NCI-H2107 (cell line): ENCODE measurements around the gene IGFBP2.

ENCODE experiments used
- DNase-seq: peaks from one replicate; lab custom pipeline; 2025; lab: John Stamatoyannopoulos, UW

IGFBP2 gene

GRCh38 chr2:216661639-216662375, 28.6 kb downstream of the IGFBP2 start:
- no peak for DNase-seq

- no peak for DNase-seq
Measured at GRCh38 chr2:216663106-216663505, 29.9 kb downstream of the IGFBP2 start.

GRCh38 chr2:216663846-216664245, 30.6 kb downstream of the IGFBP2 start:
- DNase-seq, result no peak

GRCh38 chr2:216664593-216665034, 31.4 kb downstream of the IGFBP2 start:
- DNase-seq, result peak; percentile 17

- DNase-seq, result peak; percentile 48
Measured at GRCh38 chr2:216665242-216665641, 32.0 kb downstream of the IGFBP2 start.

GRCh38 chr2:216665717-216666116, 32.5 kb downstream of the IGFBP2 start:
- peak; percentile 52 for DNase-seq

GRCh38 chr2:216666461-216667233, 33.4 kb downstream of the IGFBP2 start:
- peak; percentile 63 for DNase-seq

GRCh38 chr2:216670266-216671080, 37.3 kb downstream of the IGFBP2 start:
- no peak for DNase-seq

GRCh38 chr2:216671081-216671411, 37.8 kb downstream of the IGFBP2 start:
- DNase-seq, result no peak

- DNase-seq, result no peak
Measured at GRCh38 chr2:216671791-216672343, 38.6 kb downstream of the IGFBP2 start.

GRCh38 chr2:216672466-216672865, 39.2 kb downstream of the IGFBP2 start:
- DNase-seq, result no peak

- no peak for DNase-seq
Measured at GRCh38 chr2:216673021-216673420, 39.8 kb downstream of the IGFBP2 start.

- DNase-seq, result no peak
Measured at GRCh38 chr2:216673609-216674008, 40.4 kb downstream of the IGFBP2 start.

GRCh38 chr2:216674376-216674775, 41.2 kb downstream of the IGFBP2 start:
- no peak for DNase-seq

- DNase-seq, result no peak
Measured at GRCh38 chr2:216676630-216677029, 43.4 kb downstream of the IGFBP2 start.

GRCh38 chr2:216677439-216678097, 44.3 kb downstream of the IGFBP2 start:
- no peak for DNase-seq

- DNase-seq, result no peak
Measured at GRCh38 chr2:216678098-216678465, 44.9 kb downstream of the IGFBP2 start.

- no peak for DNase-seq
Measured at GRCh38 chr2:216678813-216679657, 45.8 kb downstream of the IGFBP2 start.

- no peak for DNase-seq
Measured at GRCh38 chr2:216679658-216680024, 46.4 kb downstream of the IGFBP2 start.

GRCh38 chr2:216680951-216681629, 47.9 kb downstream of the IGFBP2 start:
- no peak for DNase-seq
